Tibial nerve (tissue), 4 donors: ENCODE data around the gene SLC6A8. TPM values are rescaled to one million over a fixed set of nuclear protein-coding genes. Genes with fewer than 3 reads are reported as not detected.

Experiments
- DNase-seq, 2 donors: peaks; one replicate each; pipeline ENCODE4 v3.0.0-alpha.2; 2019; ENCODE audit warnings: low spot score in 2 of 2
- H3K27ac ChIP-seq, 4 donors: fragments of 200-600 bp; sonication (generic) in 3 of 4; one replicate each; pipeline ENCODE4 v1.5.1; 2017 to 2019; ENCODE audit warnings: mild to moderate bottlenecking in 1 of 4
- H3K27me3 ChIP-seq, 2 donors: fragments of 200-600 bp; sonication (generic) in 1 of 2; one replicate each; pipeline versions ENCODE4 v1.5.1 to v1.6.0; 2017 to 2019
- H3K36me3 ChIP-seq, 3 donors: fragments of 200-600 bp; sonication (generic); one replicate each; pipeline ENCODE4 v1.5.1; 2018 to 2019
- H3K4me1 ChIP-seq, 4 donors: fragments of 200-600 bp; sonication (generic) in 3 of 4; one replicate each; pipeline ENCODE4 v1.5.1; 2017 to 2019
- H3K4me3 ChIP-seq, 4 donors: fragments of 200-600 bp; sonication (generic) in 3 of 4; one replicate each; pipeline ENCODE4 v1.5.1; 2017 to 2019; ENCODE audit warnings: mild to moderate bottlenecking in 1 of 4, moderate library complexity in 1 of 4
- H3K9me3 ChIP-seq, 4 donors: fragments of 200-600 bp; sonication (generic) in 3 of 4; one replicate each; pipeline ENCODE4 v1.5.1; 2017 to 2019
- EP300 ChIP-seq, 2 donors: sonication (generic); formaldehyde crosslinking; IDR thresholded peaks; one replicate each; pipeline ENCODE4 v1.6.1; 2017; ENCODE audit warnings: antibody characterized with exemption in 2 of 2, mild to moderate bottlenecking in 1 of 2
- POLR2A ChIP-seq, 2 donors: fragments of 450-650 bp; IDR thresholded peaks; one replicate each; pipeline ENCODE4 v1.6.1; 2017; ENCODE audit warnings: antibody characterized with exemption in 2 of 2, mild to moderate bottlenecking in 2 of 2, moderate library complexity in 2 of 2
- WGBS, 2 donors: methylation state at CpG; one replicate each; pipeline ENCODE4 v1.1.5; 2018; 5-methylcytosine and 5-hydroxymethylcytosine counted together
- total RNA-seq, 4 donors: library from RNA; depleted of rRNA; stranded (reverse); fragments of >200 nt; gene quantifications; one replicate each; pipeline ENCODE4 v1.1.0, GENCODE V29; 2016
- TF ChIP-seq, protein P1 (sequence below), 5 experiments: fragments of 200-600 bp in 3 of 5; fragments of 450-650 bp in 2 of 5; sonication (generic) in 3 of 5; IDR thresholded peaks; one replicate each; pipeline ENCODE4 v1.5.1; 2016 to 2019; ENCODE audit warnings: antibody characterized with exemption in 5 of 5, mild to moderate bottlenecking in 3 of 5, moderate library complexity in 2 of 5

The SLC6A8 gene
- total RNA-seq, 4 donors from 2014 or later: 14.4 to 26.7 (median 21.9) TPM

DNA sequence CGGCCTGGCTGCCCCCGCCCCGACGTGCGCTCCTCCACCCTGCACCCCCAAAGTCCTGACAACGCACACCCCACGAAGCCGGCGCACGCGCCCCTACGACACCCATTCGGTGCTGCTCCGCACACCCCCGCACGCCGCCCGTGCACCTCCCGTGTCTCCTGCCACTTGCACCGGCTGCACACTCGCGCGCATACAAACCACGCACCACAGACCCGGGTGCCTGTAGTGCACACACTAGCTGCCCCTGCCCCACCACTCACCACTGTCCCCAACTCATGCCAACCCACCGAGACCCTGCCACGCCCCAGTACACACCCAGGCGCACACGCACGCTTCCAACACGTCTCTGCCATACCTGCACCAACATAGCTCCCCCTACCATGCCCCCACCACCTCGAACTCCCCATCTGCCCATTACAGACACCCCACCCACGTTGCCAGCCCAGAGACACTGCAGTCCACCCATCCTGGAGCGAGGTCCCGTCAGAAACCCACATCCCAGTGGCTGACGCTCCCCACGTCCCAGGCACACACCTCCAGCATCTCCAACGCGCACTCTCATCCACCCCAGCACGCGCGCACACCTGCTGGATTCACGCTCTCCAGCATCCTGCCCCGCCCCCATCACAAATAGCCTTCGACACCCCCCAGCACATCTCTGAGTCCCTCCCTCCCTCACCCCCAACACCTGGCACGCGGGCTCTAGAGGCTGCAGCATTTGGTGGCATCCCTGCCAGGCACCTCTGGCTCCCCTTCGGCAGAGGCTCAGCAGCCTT is 44.9 kb upstream of the SLC6A8 start:
- H3K4me1 ChIP-seq: peaks cover 0 to 38% (median 8%) of the 10 kb centered on the region in 4 donors
- WGBS, 2 donors: 8 to 39% methylated on average over 12 to 43 of the region's 48 CpGs
- TF ChIP-seq POLR2A (IDR thresholded peaks at IDR 0.05) (no peak), EP300 (IDR thresholded peaks at IDR 0.05) (no peak)
- TF ChIP-seq, protein P1, sequence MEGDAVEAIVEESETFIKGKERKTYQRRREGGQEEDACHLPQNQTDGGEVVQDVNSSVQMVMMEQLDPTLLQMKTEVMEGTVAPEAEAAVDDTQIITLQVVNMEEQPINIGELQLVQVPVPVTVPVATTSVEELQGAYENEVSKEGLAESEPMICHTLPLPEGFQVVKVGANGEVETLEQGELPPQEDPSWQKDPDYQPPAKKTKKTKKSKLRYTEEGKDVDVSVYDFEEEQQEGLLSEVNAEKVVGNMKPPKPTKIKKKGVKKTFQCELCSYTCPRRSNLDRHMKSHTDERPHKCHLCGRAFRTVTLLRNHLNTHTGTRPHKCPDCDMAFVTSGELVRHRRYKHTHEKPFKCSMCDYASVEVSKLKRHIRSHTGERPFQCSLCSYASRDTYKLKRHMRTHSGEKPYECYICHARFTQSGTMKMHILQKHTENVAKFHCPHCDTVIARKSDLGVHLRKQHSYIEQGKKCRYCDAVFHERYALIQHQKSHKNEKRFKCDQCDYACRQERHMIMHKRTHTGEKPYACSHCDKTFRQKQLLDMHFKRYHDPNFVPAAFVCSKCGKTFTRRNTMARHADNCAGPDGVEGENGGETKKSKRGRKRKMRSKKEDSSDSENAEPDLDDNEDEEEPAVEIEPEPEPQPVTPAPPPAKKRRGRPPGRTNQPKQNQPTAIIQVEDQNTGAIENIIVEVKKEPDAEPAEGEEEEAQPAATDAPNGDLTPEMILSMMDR (IDR thresholded peaks at IDR 0.05): no peak
- H3K27me3 ChIP-seq: peaks cover 0 to 80% of the 10 kb centered on the region in 2 donors
- H3K4me3 ChIP-seq: peak overlapping the region in 1 of 4 donors; percentile 23
- no peak for DNase-seq
- no peaks in the 10 kb centered on the region for H3K9me3 ChIP-seq
- no peaks in the 10 kb centered on the region for H3K36me3 ChIP-seq
- no peak overlapping the region for H3K27ac ChIP-seq

DNA sequence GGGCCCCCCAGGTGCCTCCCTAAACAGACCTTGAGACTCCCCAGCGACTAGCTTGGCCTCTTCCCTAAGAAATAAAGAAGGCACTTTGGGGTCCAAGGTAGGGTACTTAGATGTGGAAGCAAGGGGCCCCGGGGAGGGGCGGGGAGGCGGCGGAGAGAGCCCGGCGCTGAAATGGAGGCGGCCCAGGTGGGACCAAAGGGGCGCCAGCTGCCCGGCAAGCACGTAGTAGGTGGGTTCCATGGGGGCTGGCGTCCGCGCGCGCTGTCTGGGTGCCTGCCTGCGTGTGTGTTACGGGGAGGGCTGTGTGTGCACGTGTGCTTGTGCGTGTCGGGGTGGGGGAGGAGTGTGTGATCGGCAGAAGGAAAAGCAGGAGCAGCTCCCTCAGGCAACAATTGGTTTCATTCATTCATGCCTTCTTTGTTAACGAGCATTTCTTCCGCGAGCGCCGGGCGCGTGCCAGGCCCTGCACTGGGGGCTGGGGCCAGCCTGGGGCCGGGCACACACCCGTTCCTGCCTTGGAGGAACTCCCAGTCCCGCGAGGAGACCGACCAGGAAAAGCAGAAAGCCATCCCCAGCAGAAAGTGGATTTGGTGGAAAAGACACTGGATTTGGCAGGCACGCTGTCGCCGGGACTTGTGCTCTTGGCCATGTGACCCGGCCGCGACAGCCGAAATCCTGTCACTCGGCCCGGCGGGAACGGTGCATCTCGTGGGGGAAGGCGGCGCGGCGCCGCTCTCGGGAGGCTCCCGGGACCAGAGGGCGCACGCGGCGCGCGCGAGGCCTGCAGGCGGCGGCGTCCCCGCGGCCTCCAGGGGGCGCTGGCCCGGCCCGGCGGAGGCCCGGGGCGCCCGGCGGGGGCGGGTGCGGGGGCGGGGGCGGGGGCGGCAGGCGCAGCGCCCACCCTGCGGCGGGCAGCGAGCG is 44.0 kb upstream of the SLC6A8 start:
- peak overlapping the region in 1 of 4 donors; percentile 29 for H3K4me3 ChIP-seq
- 1 to 32% methylated on average over 31 to 58 of the region's 84 CpGs for WGBS, 2 donors

DNA sequence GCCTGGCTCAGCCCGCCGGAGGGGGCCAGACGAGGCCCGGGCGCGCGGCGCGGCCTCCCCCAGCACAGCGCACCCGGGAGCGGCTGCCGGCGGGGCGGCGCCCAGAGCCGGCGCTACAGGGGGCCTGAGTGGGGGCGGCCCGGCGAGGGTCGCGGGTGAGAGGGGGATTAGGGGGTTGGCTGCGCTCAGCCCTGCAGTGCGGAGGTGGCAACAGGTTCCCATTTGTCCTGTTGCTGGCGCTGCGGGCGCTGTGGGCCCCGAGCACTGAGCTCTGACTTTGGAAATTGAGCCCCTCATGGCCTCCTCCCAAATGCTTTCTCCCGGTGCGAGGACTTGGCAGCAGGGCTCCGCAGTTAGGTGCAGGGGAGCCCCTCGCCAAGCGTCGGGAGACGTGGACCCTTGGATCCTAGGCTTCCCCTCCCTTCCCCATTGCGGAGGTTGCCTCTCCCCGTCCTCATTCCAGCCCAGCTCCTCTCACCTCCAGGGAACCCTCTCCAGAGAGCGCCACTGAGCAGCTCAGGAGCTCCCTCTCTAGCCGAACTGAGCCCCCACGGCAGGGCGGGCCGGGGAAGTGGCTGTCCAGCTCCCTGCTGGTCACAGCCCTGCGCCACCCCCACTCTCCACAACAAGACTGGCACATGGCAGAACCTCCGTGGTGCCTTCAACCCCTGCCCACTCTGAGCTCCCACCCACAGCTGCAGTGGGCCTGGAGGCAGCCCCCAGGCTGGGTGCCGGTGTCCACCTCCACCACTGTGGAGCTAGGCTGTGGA is 43.2 kb upstream of the SLC6A8 start:
- Histone ChIP-seq H3K27me3 (peaks cover 0 to 88% of the 10 kb centered on the region in 2 donors), H3K36me3 (no peaks in the 10 kb centered on the region), H3K9me3 (no peaks in the 10 kb centered on the region), H3K4me3 (no peak overlapping the region), H3K27ac (no peak overlapping the region), H3K4me1 (peaks cover 0 to 39% (median 8%) of the 10 kb centered on the region in 4 donors)
- 20 to 24% methylated on average over 1 to 20 of the region's 46 CpGs for WGBS, 2 donors
- TF ChIP-seq EP300 (IDR thresholded peaks at IDR 0.05) (no peak), POLR2A (IDR thresholded peaks at IDR 0.05) (no peak)
- TF ChIP-seq, protein P1 (IDR thresholded peaks at IDR 0.05): no peak
- DNase-seq: no peak

More for the DNA sequence above, 44.0 kb upstream of the SLC6A8 start:
- TF ChIP-seq POLR2A (IDR thresholded peaks at IDR 0.05) (no peak), EP300 (IDR thresholded peaks at IDR 0.05) (no peak)
- TF ChIP-seq, protein P1 (IDR thresholded peaks at IDR 0.05): no peak
- Histone ChIP-seq H3K4me1 (peaks cover 0 to 39% (median 8%) of the 10 kb centered on the region in 4 donors), H3K27me3 (peaks cover 0 to 81% of the 10 kb centered on the region in 2 donors), H3K36me3 (no peaks in the 10 kb centered on the region), H3K9me3 (no peaks in the 10 kb centered on the region), H3K27ac (no peak overlapping the region)
- no peak for DNase-seq

DNA sequence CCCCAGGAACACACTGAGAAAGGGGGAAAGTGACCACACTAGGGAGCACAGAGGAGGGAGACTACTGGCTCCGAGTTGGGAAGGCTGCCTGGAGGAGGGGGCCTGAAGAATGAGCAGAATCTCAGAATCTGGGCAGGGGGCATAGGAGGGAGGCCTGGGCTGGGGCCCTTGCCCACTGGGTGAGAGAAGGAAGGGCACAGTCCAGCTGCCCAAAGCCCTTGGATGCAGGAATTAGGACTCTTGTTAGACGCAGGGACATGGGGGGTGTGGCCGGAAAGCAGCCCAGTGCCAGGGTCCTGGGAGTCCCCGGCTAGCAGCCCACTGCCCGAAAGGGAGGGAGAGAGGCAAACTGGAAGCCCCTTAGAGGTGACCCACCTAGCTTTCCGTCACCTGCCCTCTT is 42.6 kb upstream of the SLC6A8 start:
- no peaks in the 10 kb centered on the region for H3K36me3 ChIP-seq
- DNase-seq: no peak
- H3K27me3 ChIP-seq: peaks cover 0 to 88% of the 10 kb centered on the region in 2 donors
- peaks cover 0 to 39% (median 8%) of the 10 kb centered on the region in 4 donors for H3K4me1 ChIP-seq
- WGBS, 2 donors: 50 to 69% methylated on average over 3 to 6 of the region's 6 CpGs
- no peak overlapping the region for H3K4me3 ChIP-seq
- no peak for TF ChIP-seq POLR2A (IDR thresholded peaks at IDR 0.05)
- TF ChIP-seq, protein P1 (IDR thresholded peaks at IDR 0.05): no peak
- no peaks in the 10 kb centered on the region for H3K9me3 ChIP-seq
- no peak overlapping the region for H3K27ac ChIP-seq
